Right ventricle myocardium inferior (tissue), 1 donor: ENCODE results near the gene MFSD11. TPM values are rescaled to one million over a fixed set of nuclear protein-coding genes. Genes with fewer than 3 reads are reported as not detected.
A peak's percentile ranks its signal among the peaks of the same experiment; 100 is the strongest.
"Not testable (repeated sequence)": the region's sequence is repeated elsewhere in the genome, so short reads cannot be mapped to it uniquely, and the experiment has no call there.

Experiments used
- ATAC-seq: fragments of 200-7000 bp; cut with Tn5 transposase; one replicate; pipeline ENCODE4 v1.9.1; 2020; ENCODE audit warnings: mild to moderate bottlenecking, moderate library complexity
- DNase-seq: peaks from one replicate; pipeline ENCODE4 v3.0.0; 2021; ENCODE audit errors: missing footprints
- intact Hi-C: fragments of 100-400 bp; cut with DNase I; formaldehyde crosslinking; loops from one replicate; pipeline ENCODE4 v1.11.0; 2022
- total RNA-seq: library from RNA; stranded (reverse); fragmentation: NEBNext Ultra II Directional; extraction: Animal tissue kit (Norgen Biotek cat#: 25700); gene quantifications from one replicate; pipeline ENCODE4 v1.2.1, GENCODE V29; 2021
- donor health status: DM: no; HTN: yes; CAD: no; lungs with severe emphysema.

Gene MFSD11
- total RNA-seq, 1 donor from 2014 or later = 20.8 TPM

GRCh38 chr17:76704805-76705204 lies 33.1 kb upstream of the MFSD11 start:
- intact Hi-C loops = no loop called here
- no peak for ATAC-seq

GRCh38 chr17:76706817-76707216 lies 31.1 kb upstream of the MFSD11 start:
- ATAC-seq = no peak
- intact Hi-C loops = no loop called here
- DNase-seq = no peak

More at GRCh38 chr17:76704805-76705204, 33.1 kb upstream of the MFSD11 start:
- no peak for DNase-seq

- ATAC-seq (peak; percentile 13), DNase-seq (no peak)
- intact Hi-C loops = no loop called here
These were observed 29.7 kb upstream of the MFSD11 start for GRCh38 chr17:76707985-76708807.

- peak; percentile 87 for ATAC-seq
- intact Hi-C loops = no loop called here
- peak; percentile 91 for DNase-seq
These were observed 28.6 kb upstream of the MFSD11 start for GRCh38 chr17:76709077-76709950.

GRCh38 chr17:76709951-76710862 lies 27.7 kb upstream of the MFSD11 start:
- intact Hi-C loops = loop anchor here (1.0 to 5.0 kb wide), 3 partner anchors 11 to 153 kb away; no protein-coding TSS in a partner anchor
- ATAC-seq, DNase-seq: not testable (repeated sequence)

GRCh38 chr17:76710863-76711611 lies 26.9 kb upstream of the MFSD11 start, which contains the start of gene MXRA7:
Gene MXRA7, minus strand, starts transcription at chr17:76710965. Its CDS starts 19 bp downstream, at chr17:76710946.
- ATAC-seq (peak; percentile 53), DNase-seq (peak; percentile 87)
- intact Hi-C loops = loop anchor here (1.0 to 5.0 kb wide), 3 partner anchors 12 to 154 kb away; no protein-coding TSS in a partner anchor

GRCh38 chr17:76712321-76712720 lies 25.6 kb upstream of the MFSD11 start:
- not testable (repeated sequence) for ATAC-seq, DNase-seq
- intact Hi-C loops = loop anchor here (5.0 kb wide), 2 partner anchors 40 to 155 kb away; no protein-coding TSS in a partner anchor

- intact Hi-C loops = loop anchor here (2.0 to 5.0 kb wide), 4 partner anchors 25 to 156 kb away; no protein-coding TSS in a partner anchor
- DNase-seq (no peak), ATAC-seq (no peak)
These were observed 24.2 kb upstream of the MFSD11 start for GRCh38 chr17:76713765-76714164.

GRCh38 chr17:76714336-76714735 lies 23.6 kb upstream of the MFSD11 start:
- DNase-seq = no peak
- no peak for ATAC-seq

GRCh38 chr17:76714822-76715495 lies 23.0 kb upstream of the MFSD11 start:
- DNase-seq (peak; percentile 83), ATAC-seq (peak; percentile 5)
- intact Hi-C loops = loop anchor here (2.0 to 5.0 kb wide), 4 partner anchors 26 to 158 kb away; no protein-coding TSS in a partner anchor

More at GRCh38 chr17:76714336-76714735, 23.6 kb upstream of the MFSD11 start:
- intact Hi-C loops = loop anchor here (2.0 to 5.0 kb wide), 4 partner anchors 26 to 157 kb away; no protein-coding TSS in a partner anchor

GRCh38 chr17:76715496-76715830 lies 22.5 kb upstream of the MFSD11 start:
- intact Hi-C loops = loop anchor here (2.0 kb wide), 2 partner anchors 27 to 35 kb away; no protein-coding TSS in a partner anchor
- ATAC-seq = peak; percentile 2
- DNase-seq = no peak

- no peak for DNase-seq
- ATAC-seq = peak; percentile 70
- intact Hi-C loops = no loop called here
These were observed 21.6 kb upstream of the MFSD11 start for GRCh38 chr17:76716146-76716838.

GRCh38 chr17:76716839-76717215 lies 21.1 kb upstream of the MFSD11 start:
- no peak for ATAC-seq
- no peak for DNase-seq
- intact Hi-C loops = no loop called here

GRCh38 chr17:76718516-76718915 lies 19.4 kb upstream of the MFSD11 start:
- ATAC-seq (no peak), DNase-seq (no peak)
- intact Hi-C loops = no loop called here

GRCh38 chr17:76720211-76720610 lies 17.7 kb upstream of the MFSD11 start:
- DNase-seq (no peak), ATAC-seq (no peak)
- intact Hi-C loops = no loop called here

- ATAC-seq (peak; percentile 2), DNase-seq (no peak)
- intact Hi-C loops = no loop called here
These were observed 17.0 kb upstream of the MFSD11 start for GRCh38 chr17:76720941-76721340.
